Esophagus (tissue), 2 donors: ENCODE measurements around the gene GPX3. TPM values are rescaled to one million over a fixed set of nuclear protein-coding genes. Genes with fewer than 3 reads are reported as not detected.

ENCODE experiments used
- H3K27ac ChIP-seq, 2 donors: one replicate each; pipeline ENCODE4 v1.5.1; 2013; ENCODE audit warnings: low read depth in 2 of 2, mild to moderate bottlenecking in 2 of 2, inconsistent platforms in 1 of 2, low read length in 1 of 2, moderate library complexity in 1 of 2
- H3K27me3 ChIP-seq, 2 donors: one replicate each; pipeline ENCODE4 v1.6.1; 2013; ENCODE audit warnings: low read length in 2 of 2, control low read depth in 1 of 2, mild to moderate bottlenecking in 1 of 2; ENCODE audit not compliant: insufficient read depth in 2 of 2, control insufficient read depth in 1 of 2
- H3K36me3 ChIP-seq, 2 donors: one replicate each; pipeline ENCODE4 v1.6.1; 2013; ENCODE audit warnings: low read length in 1 of 2; ENCODE audit not compliant: control insufficient read depth in 2 of 2, insufficient read depth in 2 of 2
- H3K4me1 ChIP-seq, 2 donors: one replicate each; pipeline ENCODE4 v1.6.1; 2013; ENCODE audit warnings: low read length in 1 of 2; ENCODE audit not compliant: control insufficient read depth in 2 of 2, insufficient read depth in 2 of 2
- H3K4me3 ChIP-seq, 2 donors: one replicate each; pipeline ENCODE4 v1.5.1; 2013; ENCODE audit warnings: low read length in 2 of 2, mild to moderate bottlenecking in 2 of 2, low read depth in 1 of 2, moderate library complexity in 1 of 2
- H3K9me3 ChIP-seq, 2 donors: one replicate each; pipeline ENCODE4 v1.6.1; 2013; ENCODE audit warnings: mild to moderate bottlenecking in 2 of 2, low read depth in 1 of 2, low read length in 1 of 2, moderate library complexity in 1 of 2; ENCODE audit not compliant: control insufficient read depth in 2 of 2, insufficient read depth in 1 of 2
- WGBS, 2 donors: extraction: QIAGEN DNeasy Blood & Tissue Kit; methylation state at CpG; one replicate each; pipeline ENCODE4 v1.1.7; 2013; 5-methylcytosine and 5-hydroxymethylcytosine counted together
- polyA plus RNA-seq, 2 donors: library from polyadenylated mRNA; stranded (reverse); fragments of 200-250 nt; gene quantifications; one replicate each; pipeline ENCODE4 v1.2.3, GENCODE V29; 2013
- donor health status: healthy with polysubstance abuse.
- donor health status: Bipolar disorder and iron deficiency.

GPX3 gene
- polyA plus RNA-seq, 2 donors, result 143 to 277 TPM

- Histone ChIP-seq H3K4me3 (no peak overlapping the region), H3K27ac (no peak overlapping the region), H3K27me3 (no peaks in the 10 kb centered on the region), H3K4me1 (no peaks in the 10 kb centered on the region), H3K36me3 (no peaks in the 10 kb centered on the region), H3K9me3 (no peaks in the 10 kb centered on the region)
- WGBS, 2 donors, result 25 to 65% methylated on average over 2 of the region's 2 CpGs
These were observed 18.1 kb upstream of the GPX3 start for GRCh38 chr5:151002250-151002649.

- H3K27me3 ChIP-seq, result no peaks in the 10 kb centered on the region
- peak overlapping the region; percentile 9 to 48 for H3K27ac ChIP-seq
- no peaks in the 10 kb centered on the region for H3K4me1 ChIP-seq
- H3K4me3 ChIP-seq, result no peak overlapping the region
- H3K36me3 ChIP-seq, result no peaks in the 10 kb centered on the region
- 79 to 83% methylated on average over 9 of the region's 9 CpGs for WGBS, 2 donors
- no peaks in the 10 kb centered on the region for H3K9me3 ChIP-seq
These were observed 17.5 kb upstream of the GPX3 start for GRCh38 chr5:151002681-151003502.

DNA sequence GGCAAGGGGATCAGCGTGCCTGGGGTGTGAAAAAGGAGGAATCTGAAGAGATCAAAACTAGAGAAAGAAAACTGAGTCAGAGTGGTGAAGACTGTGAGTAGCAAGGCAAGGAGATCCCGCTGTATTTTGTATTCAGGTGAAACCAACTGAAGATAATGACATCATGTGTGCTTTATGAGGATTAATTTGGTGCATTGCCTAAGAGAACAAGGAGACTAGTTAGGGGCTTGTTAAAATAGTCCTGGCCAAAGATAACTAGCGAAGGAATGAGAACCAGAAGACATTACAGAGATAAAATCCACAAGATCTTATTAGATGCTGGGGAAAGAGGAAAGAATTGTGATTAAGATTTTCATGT, 16.9 kb upstream of the GPX3 start:
- peak overlapping the region; percentile 9 to 66 for H3K27ac ChIP-seq
- no peaks in the 10 kb centered on the region for H3K9me3 ChIP-seq
- H3K4me1 ChIP-seq, result no peaks in the 10 kb centered on the region
- H3K27me3 ChIP-seq, result no peaks in the 10 kb centered on the region
- H3K4me3 ChIP-seq, result no peak overlapping the region
- 78 to 81% methylated on average over 3 of the region's 3 CpGs for WGBS, 2 donors
- no peaks in the 10 kb centered on the region for H3K36me3 ChIP-seq

DNA sequence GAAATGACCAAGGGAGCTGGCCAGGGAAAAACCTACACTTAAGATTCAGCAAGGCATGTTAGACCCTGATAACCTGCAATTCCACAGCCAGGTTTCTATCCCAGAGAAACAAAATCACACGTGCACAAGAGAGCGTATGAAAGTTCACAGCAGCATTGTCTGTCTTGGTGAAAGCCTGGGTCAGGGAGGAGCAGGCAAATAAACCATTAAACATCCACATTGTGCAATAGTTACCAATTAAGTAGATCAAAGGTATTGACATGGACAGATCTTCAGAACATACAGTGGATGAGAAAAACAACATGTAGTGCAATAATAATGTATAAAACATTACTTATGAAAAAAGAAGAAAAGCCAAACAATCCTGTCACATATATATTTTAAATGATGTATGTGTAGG, 15.9 kb upstream of the GPX3 start:
- Histone ChIP-seq H3K4me3 (no peak overlapping the region), H3K36me3 (no peaks in the 10 kb centered on the region), H3K9me3 (no peaks in the 10 kb centered on the region), H3K27ac (no peak overlapping the region), H3K27me3 (no peaks in the 10 kb centered on the region), H3K4me1 (no peaks in the 10 kb centered on the region)
- WGBS, 2 donors, result 64 to 74% methylated on average over 2 of the region's 2 CpGs

DNA sequence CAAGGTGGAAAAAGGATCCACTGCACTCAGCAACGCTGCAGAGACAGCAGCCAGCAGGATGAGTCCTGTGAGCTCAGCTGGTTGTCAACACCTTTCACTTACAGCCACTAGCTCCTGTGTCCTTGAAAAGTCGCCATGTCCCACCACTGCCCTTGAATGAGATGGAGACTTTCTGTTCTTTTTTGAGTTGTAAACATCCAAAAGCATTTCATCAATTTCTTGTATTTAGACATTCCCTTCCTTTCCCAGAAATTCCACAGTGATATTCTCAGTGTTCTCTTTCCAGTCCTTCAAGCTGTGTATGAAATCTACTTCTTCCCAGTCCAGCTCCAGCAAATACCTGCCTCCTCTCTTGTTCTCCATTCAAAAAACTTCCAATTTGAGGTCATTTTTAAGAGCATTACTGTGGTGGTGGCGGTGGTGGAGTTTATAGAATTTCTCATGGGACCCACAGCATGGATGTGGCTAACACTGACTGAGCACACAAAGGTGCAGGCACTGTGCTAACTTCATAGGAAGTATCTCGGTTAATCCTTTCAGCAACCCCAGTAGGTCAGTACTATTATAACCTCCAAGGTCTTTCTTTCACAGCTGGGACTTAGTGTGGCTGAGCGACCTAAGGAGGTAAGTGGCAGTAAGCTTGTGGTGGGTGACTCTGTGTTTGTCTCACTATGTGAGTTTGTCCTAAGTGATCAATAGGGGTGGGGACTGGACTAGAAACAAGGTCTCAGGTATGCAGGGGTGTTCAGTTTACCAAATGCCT, 15.0 kb upstream of the GPX3 start:
- Histone ChIP-seq H3K27me3 (no peaks in the 10 kb centered on the region), H3K4me3 (no peak overlapping the region), H3K4me1 (no peaks in the 10 kb centered on the region), H3K9me3 (no peaks in the 10 kb centered on the region), H3K36me3 (no peaks in the 10 kb centered on the region), H3K27ac (peak overlapping the region; percentile 71 to 81)
- whole genome bisulfite sequencing, 2 donors, result 57 to 63% methylated on average over 5 of the region's 5 CpGs

GRCh38 chr5:151005950-151006576, 14.3 kb upstream of the GPX3 start:
- H3K27ac ChIP-seq, result peak overlapping the region; percentile 71 to 81
- no peak overlapping the region for H3K4me3 ChIP-seq
- H3K36me3 ChIP-seq, result no peaks in the 10 kb centered on the region
- H3K4me1 ChIP-seq, result no peaks in the 10 kb centered on the region
- H3K9me3 ChIP-seq, result no peaks in the 10 kb centered on the region
- WGBS, 2 donors, result 44 to 51% methylated on average over 7 of the region's 7 CpGs
- H3K27me3 ChIP-seq, result no peaks in the 10 kb centered on the region

DNA sequence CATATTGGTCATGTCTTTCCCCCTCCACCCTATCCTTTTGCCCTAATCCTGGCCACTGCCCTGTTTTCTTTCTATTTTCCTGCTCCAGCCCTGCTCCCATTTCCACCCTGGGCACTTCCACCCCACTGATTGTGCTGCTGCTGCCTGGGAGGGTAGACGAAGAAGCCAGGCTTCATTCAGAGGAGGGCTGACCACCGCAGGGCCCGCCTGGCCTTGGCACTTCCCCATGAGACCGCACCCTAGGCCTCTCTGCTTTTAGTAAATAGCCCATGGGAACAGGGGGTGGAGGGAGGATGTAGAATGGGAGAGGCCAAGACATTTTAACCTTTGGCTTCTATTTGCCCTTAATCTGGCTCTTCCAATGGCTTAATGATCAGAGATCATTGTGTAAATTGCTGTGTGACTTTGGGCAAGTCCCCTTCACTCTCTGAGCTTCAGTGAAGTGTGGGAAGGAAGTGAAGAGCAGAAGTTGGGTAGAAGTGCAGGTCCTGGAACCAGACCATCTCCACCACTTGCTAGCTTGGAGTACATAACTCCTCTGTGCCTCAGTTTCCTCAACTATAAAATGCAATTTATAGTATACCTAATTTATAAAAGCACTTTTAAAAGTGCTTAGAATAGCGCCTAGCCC, 13.6 kb upstream of the GPX3 start:
- Histone ChIP-seq H3K4me1 (no peaks in the 10 kb centered on the region), H3K4me3 (no peak overlapping the region), H3K27me3 (no peaks in the 10 kb centered on the region), H3K27ac (peak overlapping the region; percentile 53 to 78), H3K9me3 (no peaks in the 10 kb centered on the region), H3K36me3 (no peaks in the 10 kb centered on the region)
- 56 to 80% methylated on average over 5 of the region's 5 CpGs for WGBS, 2 donors

- Histone ChIP-seq H3K4me1 (no peaks in the 10 kb centered on the region), H3K27ac (peak overlapping the region; percentile 44 to 49)
These were observed 12.8 kb upstream of the GPX3 start for GRCh38 chr5:151007430-151008209.

GRCh38 chr5:151008210-151008491, 12.2 kb upstream of the GPX3 start:
- Histone ChIP-seq H3K9me3 (no peaks in the 10 kb centered on the region), H3K4me3 (no peak overlapping the region), H3K4me1 (no peaks in the 10 kb centered on the region), H3K27ac (peak overlapping the region; percentile 24 to 49), H3K27me3 (no peaks in the 10 kb centered on the region), H3K36me3 (no peaks in the 10 kb centered on the region)
- 52 to 66% methylated on average over 2 of the region's 2 CpGs for WGBS, 2 donors

More at GRCh38 chr5:151007430-151008209, 12.8 kb upstream of the GPX3 start:
- H3K36me3 ChIP-seq, result no peaks in the 10 kb centered on the region
- no peaks in the 10 kb centered on the region for H3K27me3 ChIP-seq
- no peak overlapping the region for H3K4me3 ChIP-seq
- H3K9me3 ChIP-seq, result no peaks in the 10 kb centered on the region
- 64 to 71% methylated on average over 7 of the region's 7 CpGs for WGBS, 2 donors
